Smooth muscle cell (in vitro differentiated cells): Measurements from ENCODE around the gene BRF1. TPM values are rescaled to one million over a fixed set of nuclear protein-coding genes. Genes with fewer than 3 reads are reported as not detected.
"Not testable (repeated sequence)": the region's sequence is repeated elsewhere in the genome, so short reads cannot be mapped to it uniquely, and the experiment has no call there.

Experiments
- DNase-seq: peaks from one replicate; lab custom pipeline; 2025; ENCODE audit not compliant: unreplicated experiment; lab: John Stamatoyannopoulos, UW
- H2AFZ ChIP-seq: fragments of 200-600 bp; sonication (generic); 2 replicates; pipeline ENCODE4 v1.6.0; 2016; ENCODE audit warnings: antibody characterized with exemption, low read depth, mild to moderate bottlenecking
- H3F3A ChIP-seq: fragments of 200-600 bp; sonication (generic); 2 replicates; pipeline ENCODE4 v1.6.0; 2017; ENCODE audit warnings: antibody characterized with exemption, low read depth
- H3K27ac ChIP-seq: fragments of 200-600 bp; sonication (generic); 2 replicates; pipeline ENCODE4 v1.5.1; 2016; ENCODE audit warnings: low read depth, mild to moderate bottlenecking
- H3K27me3 ChIP-seq: fragments of 200-600 bp; sonication (generic); 2 replicates; pipeline ENCODE4 v1.6.1; 2016; ENCODE audit warnings: low read depth, mild to moderate bottlenecking
- H3K36me3 ChIP-seq: fragments of 200-600 bp; sonication (generic); 2 replicates; pipeline ENCODE4 v1.5.1; 2016; ENCODE audit warnings: low read depth
- H3K4me1 ChIP-seq: fragments of 200-600 bp; sonication (generic); 2 replicates; pipeline ENCODE4 v1.5.1; 2016; ENCODE audit warnings: low read depth
- H3K4me2 ChIP-seq: fragments of 200-600 bp; sonication (generic); 2 replicates; pipeline ENCODE4 v1.6.0; 2016; ENCODE audit warnings: mild to moderate bottlenecking
- H3K4me3 ChIP-seq: fragments of 200-600 bp; sonication (generic); 2 replicates; pipeline ENCODE4 v1.5.1; 2016; ENCODE audit warnings: mild to moderate bottlenecking
- H3K79me2 ChIP-seq: fragments of 200-600 bp; sonication (generic); 2 replicates; pipeline ENCODE4 v1.6.0; 2016; ENCODE audit warnings: low read depth, mild to moderate bottlenecking
- H3K9ac ChIP-seq: fragments of 200-600 bp; sonication (generic); 2 replicates; pipeline ENCODE4 v1.6.0; 2016; ENCODE audit warnings: low read depth
- H3K9me3 ChIP-seq: fragments of 200-600 bp; sonication (generic); replicated peaks from 2 replicates; pipeline ENCODE4 v1.5.1; 2016; ENCODE audit warnings: low read depth
- H4K20me1 ChIP-seq: fragments of 200-600 bp; sonication (generic); 2 replicates; pipeline ENCODE4 v1.6.0; 2016; ENCODE audit warnings: low read depth
- CTCF ChIP-seq: fragments of 200-600 bp; sonication (generic); IDR thresholded peaks from 2 replicates; pipeline ENCODE4 v1.5.1; 2017; ENCODE audit warnings: borderline replicate concordance, mild to moderate bottlenecking, antibody characterized with exemption; ENCODE audit not compliant: insufficient read depth, poor library complexity, severe bottlenecking
- WGBS: methylation state at CpG from one replicate; pipeline ENCODE4 v1.1.7; 2016; ENCODE audit warnings: low lambda C conversion rate; 5-methylcytosine and 5-hydroxymethylcytosine counted together
- polyA plus RNA-seq: library from polyadenylated mRNA; unstranded; fragments of >200 nt; fragmentation: Nextera tagmentation; extraction: Ambion mirVana; gene quantifications from 2 replicates; pipeline ENCODE4 v1.2.1, GENCODE V29; 2016
- total RNA-seq: library from RNA; depleted of rRNA; stranded (reverse); fragments of >200 nt; gene quantifications from 2 replicates; pipeline ENCODE4 v1.2.3, GENCODE V29; 2014

Gene BRF1
- total and polyA plus RNA-seq, 2 experiments from 2014 or later: 12.5 to 15.9 TPM

GRCh38 chr14:105337433-105337832 is 36.6 kb upstream of the BRF1 start:
- Histone ChIP-seq H3K27me3 (no peaks in the 10 kb centered on the region), H2AFZ (no peak overlapping the region), H3K27ac (no peak overlapping the region), H3K4me1 (no peaks in the 10 kb centered on the region), H3K4me3 (no peak overlapping the region), H3K79me2 (peaks cover 23% of the 10 kb centered on the region), H3K9me3 (no peaks in the 10 kb centered on the region), H3K36me3 (no peaks in the 10 kb centered on the region), H3K9ac (no peak overlapping the region), H3K4me2 (no peak overlapping the region), H4K20me1 (peaks cover 91% of the 10 kb centered on the region), H3F3A (no peaks in the 10 kb centered on the region)
- TF ChIP-seq CTCF: no peak
- no peak for DNase-seq
- WGBS: 91% methylated on average over 6 of the region's 6 CpGs

- H2AFZ ChIP-seq: no peak overlapping the region
- H3K27me3 ChIP-seq: no peaks in the 10 kb centered on the region
- H4K20me1 ChIP-seq: peaks cover 96% of the 10 kb centered on the region
- no peaks in the 10 kb centered on the region for H3K36me3 ChIP-seq
- H3K79me2 ChIP-seq: peaks cover 30% of the 10 kb centered on the region
- no peak for TF ChIP-seq CTCF
- H3K4me1 ChIP-seq: no peaks in the 10 kb centered on the region
- H3F3A ChIP-seq: no peaks in the 10 kb centered on the region
- WGBS: 99% methylated on average over 26 of the region's 26 CpGs
- H3K4me3 ChIP-seq: no peak overlapping the region
- H3K9ac ChIP-seq: no peak overlapping the region
- no peak overlapping the region for H3K27ac ChIP-seq
- DNase-seq: no peak
- H3K9me3 ChIP-seq: no peaks in the 10 kb centered on the region
- no peak overlapping the region for H3K4me2 ChIP-seq
Measured at GRCh38 chr14:105336477-105337287, 35.9 kb upstream of the BRF1 start.

- no peaks in the 10 kb centered on the region for H3K9me3 ChIP-seq
- no peaks in the 10 kb centered on the region for H3K4me1 ChIP-seq
- H3K27ac ChIP-seq: no peak overlapping the region
- H3K4me3 ChIP-seq: no peak overlapping the region
- H3K79me2 ChIP-seq: peaks cover 38% of the 10 kb centered on the region
- no peak overlapping the region for H3K9ac ChIP-seq
- H3F3A ChIP-seq: no peaks in the 10 kb centered on the region
- no peak overlapping the region for H3K4me2 ChIP-seq
- WGBS: 98% methylated on average over 32 of the region's 33 CpGs
- no peak for TF ChIP-seq CTCF
- no peak overlapping the region for H2AFZ ChIP-seq
- no peaks in the 10 kb centered on the region for H3K27me3 ChIP-seq
- H3K36me3 ChIP-seq: no peaks in the 10 kb centered on the region
- DNase-seq: no peak
- H4K20me1 ChIP-seq: peaks cover 96% of the 10 kb centered on the region
Measured at GRCh38 chr14:105335735-105336476, 35.1 kb upstream of the BRF1 start.

GRCh38 chr14:105335231-105335542 is 34.4 kb upstream of the BRF1 start:
- not testable (repeated sequence) for H3K27me3 ChIP-seq, H3K9ac ChIP-seq, H3K4me3 ChIP-seq, H3K4me1 ChIP-seq, H3K9me3 ChIP-seq, DNase-seq, H3K4me2 ChIP-seq, H3K27ac ChIP-seq, H3K36me3 ChIP-seq, H2AFZ ChIP-seq, H3F3A ChIP-seq
- WGBS: 97% methylated on average over 22 of the region's 22 CpGs
- H4K20me1 ChIP-seq: peaks cover 96% of the 10 kb centered on the region
- H3K79me2 ChIP-seq: peaks cover 45% of the 10 kb centered on the region
